Transverse colon (tissue), 4 donors: ENCODE results near the gene CLDN19. TPM values are rescaled to one million over a fixed set of nuclear protein-coding genes. Genes with fewer than 3 reads are reported as not detected.

Source experiments
- DNase-seq: peaks from one replicate; pipeline ENCODE4 v3.0.0-alpha.2; 2019
- H3K27ac ChIP-seq, 4 donors: fragments of 200-600 bp; sonication (generic); 2 replicates each; pipeline ENCODE4 v1.5.1; 2016 to 2018; ENCODE audit warnings: inconsistent platforms in 4 of 4
- H3K27me3 ChIP-seq: fragments of 200-600 bp; sonication (generic); 2 replicates; pipeline ENCODE4 v1.5.1; 2017; ENCODE audit warnings: inconsistent platforms
- H3K36me3 ChIP-seq, 4 donors: fragments of 200-600 bp; sonication (generic); 2 replicates each; pipeline ENCODE4 v1.5.1; 2017 to 2019; ENCODE audit warnings: inconsistent platforms in 4 of 4
- H3K4me1 ChIP-seq, 4 donors: fragments of 200-600 bp; sonication (generic); 2 replicates each; pipeline ENCODE4 v1.5.1; 2017 to 2020; ENCODE audit warnings: inconsistent platforms in 4 of 4
- H3K4me3 ChIP-seq, 4 donors: fragments of 200-600 bp; sonication (generic); 1 replicate in 1 of 4; 2 replicates in 3 of 4; pipeline versions ENCODE4 v1.5.1 to v1.6.1; 2017 to 2019; ENCODE audit warnings: inconsistent platforms in 4 of 4
- H3K9me3 ChIP-seq, 2 donors: fragments of 200-600 bp; sonication (generic); 2 replicates each; pipeline ENCODE4 v1.5.1; 2017 to 2019; ENCODE audit warnings: inconsistent platforms in 2 of 2
- EP300 ChIP-seq: sonication (generic); formaldehyde crosslinking; IDR thresholded peaks from one replicate; pipeline ENCODE4 v1.6.1; 2017; ENCODE audit warnings: antibody characterized with exemption, low read depth
- POLR2A ChIP-seq: fragments of 450-650 bp; IDR thresholded peaks from one replicate; pipeline ENCODE4 v1.6.1; 2016; ENCODE audit warnings: antibody characterized with exemption, mild to moderate bottlenecking, moderate library complexity
- POLR2AphosphoS5 ChIP-seq, 3 donors: sonication (generic); formaldehyde crosslinking; IDR thresholded peaks; one replicate each; pipeline ENCODE4 v1.6.1; 2016; ENCODE audit warnings: antibody characterized with exemption in 3 of 3
- WGBS, 2 donors: methylation state at CpG; one replicate each; pipeline ENCODE4 v1.1.5; 2018; ENCODE audit warnings: low coverage in 1 of 2; 5-methylcytosine and 5-hydroxymethylcytosine counted together
- in situ Hi-C, 4 donors: fragments of 200-750 bp; cut with MboI; loops; one replicate each; pipeline versions ENCODE4 v1.15.0 to v1.15.1; 2017; ENCODE audit warnings: low sequenced_read_pairs in 3 of 4, low pct_ligation_motif_present in 1 of 4, low pct_unique_long_range_greater_than_20kb in 1 of 4
- intact Hi-C: fragments of 100-400 bp; cut with DNase I; formaldehyde crosslinking; loops from one replicate; pipeline ENCODE4 v1.15.1; 2023; ENCODE audit warnings: low total_unique reads
- total RNA-seq, 4 donors: library from RNA; depleted of rRNA; stranded (reverse); fragments of >200 nt; gene quantifications; one replicate each; pipeline ENCODE4 v1.1.0, GENCODE V29; 2016
- TF ChIP-seq, protein P1 (sequence below), 5 experiments: fragments of 200-600 bp in 3 of 5; fragments of 450-650 bp in 2 of 5; sonication (generic) in 3 of 5; IDR thresholded peaks; 1 replicate in 2 of 5; 2 replicates in 3 of 5; pipeline ENCODE4 v1.5.1; 2016 to 2017; ENCODE audit warnings: antibody characterized with exemption in 5 of 5, inconsistent platforms in 3 of 5, mild to moderate bottlenecking in 2 of 5, moderate library complexity in 1 of 5

The CLDN19 gene
- total RNA-seq, 4 donors from 2014 or later: 0.27 TPM; not detected in 3

GRCh38 chr1:42777852-42778251 is 37.8 kb upstream of the CLDN19 start:
- Histone ChIP-seq H3K27me3 (no peaks in the 10 kb centered on the region), H3K9me3 (no peaks in the 10 kb centered on the region), H3K4me1 (no peaks in the 10 kb centered on the region), H3K4me3 (no peak overlapping the region), H3K36me3 (peaks cover 0 to 41% (median 16%) of the 10 kb centered on the region in 4 donors), H3K27ac (no peak overlapping the region)
- DNase-seq: no peak
- in situ Hi-C loops: loop anchor here in 3 of 4 donors (10.0 to 25.0 kb wide), 2 partner anchors 284 to 297 kb away; no protein-coding TSS in a partner anchor
- intact Hi-C loops: loop anchor here (10.0 kb wide), 1 partner anchor 67 kb away; the partner anchor contains the start of gene ZNF691
- TF ChIP-seq, protein P1, sequence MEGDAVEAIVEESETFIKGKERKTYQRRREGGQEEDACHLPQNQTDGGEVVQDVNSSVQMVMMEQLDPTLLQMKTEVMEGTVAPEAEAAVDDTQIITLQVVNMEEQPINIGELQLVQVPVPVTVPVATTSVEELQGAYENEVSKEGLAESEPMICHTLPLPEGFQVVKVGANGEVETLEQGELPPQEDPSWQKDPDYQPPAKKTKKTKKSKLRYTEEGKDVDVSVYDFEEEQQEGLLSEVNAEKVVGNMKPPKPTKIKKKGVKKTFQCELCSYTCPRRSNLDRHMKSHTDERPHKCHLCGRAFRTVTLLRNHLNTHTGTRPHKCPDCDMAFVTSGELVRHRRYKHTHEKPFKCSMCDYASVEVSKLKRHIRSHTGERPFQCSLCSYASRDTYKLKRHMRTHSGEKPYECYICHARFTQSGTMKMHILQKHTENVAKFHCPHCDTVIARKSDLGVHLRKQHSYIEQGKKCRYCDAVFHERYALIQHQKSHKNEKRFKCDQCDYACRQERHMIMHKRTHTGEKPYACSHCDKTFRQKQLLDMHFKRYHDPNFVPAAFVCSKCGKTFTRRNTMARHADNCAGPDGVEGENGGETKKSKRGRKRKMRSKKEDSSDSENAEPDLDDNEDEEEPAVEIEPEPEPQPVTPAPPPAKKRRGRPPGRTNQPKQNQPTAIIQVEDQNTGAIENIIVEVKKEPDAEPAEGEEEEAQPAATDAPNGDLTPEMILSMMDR (IDR thresholded peaks at IDR 0.05): peak; percentile 46 to 55 (median 51)
- TF ChIP-seq EP300 (no peak), POLR2A (no peak), POLR2AphosphoS5 (IDR thresholded peaks at IDR 0.05) (no peak)

GRCh38 chr1:42776502-42776901 is 36.5 kb upstream of the CLDN19 start:
- DNase-seq: no peak
- H3K4me1 ChIP-seq: no peaks in the 10 kb centered on the region
- in situ Hi-C loops: loop anchor here in 3 of 4 donors (10.0 to 25.0 kb wide), 2 partner anchors 286 to 298 kb away; no protein-coding TSS in a partner anchor
- peaks cover 0 to 41% (median 16%) of the 10 kb centered on the region in 4 donors for H3K36me3 ChIP-seq
- 94 to 95% methylated on average over 5 to 6 of the region's 6 CpGs for WGBS, 2 donors
- H3K27ac ChIP-seq: no peak overlapping the region
- H3K27me3 ChIP-seq: no peaks in the 10 kb centered on the region
- intact Hi-C loops: loop anchor here (10.0 kb wide), 1 partner anchor 68 kb away; the partner anchor contains the start of gene ZNF691
- TF ChIP-seq POLR2A (no peak), EP300 (no peak)
- TF ChIP-seq, protein P1 (IDR thresholded peaks at IDR 0.05): no peak
- H3K4me3 ChIP-seq: no peak overlapping the region
- H3K9me3 ChIP-seq: no peaks in the 10 kb centered on the region

DNA sequence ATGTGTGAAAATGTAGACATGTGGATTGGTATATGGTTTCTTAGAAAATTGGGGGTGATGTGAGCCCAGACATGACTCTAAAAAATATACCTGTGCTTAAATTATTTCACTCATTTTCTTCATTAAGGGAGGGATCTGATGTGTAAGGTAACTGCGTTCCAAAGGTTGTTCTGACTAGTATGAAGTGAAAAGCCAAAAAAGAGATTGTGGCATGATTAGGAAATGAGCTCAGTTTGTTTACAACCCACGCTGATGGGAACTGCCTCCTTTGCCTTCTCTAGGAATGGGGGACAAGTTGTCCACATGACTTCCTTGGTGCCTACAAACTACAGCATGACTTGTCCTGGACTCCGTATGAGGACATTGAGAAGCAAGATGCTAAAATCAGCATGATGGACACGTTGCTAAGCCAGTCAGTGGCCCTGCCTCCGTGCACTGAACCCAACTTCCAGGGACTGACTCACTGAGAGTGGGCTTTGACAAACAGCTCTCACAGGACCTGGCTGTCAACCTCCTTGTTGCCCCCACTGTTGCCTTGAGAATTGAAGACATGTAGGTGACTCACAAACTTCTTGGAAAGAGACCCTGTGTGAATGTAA is 35.0 kb upstream of the CLDN19 start:
- intact Hi-C loops (loop anchor here (10.0 kb wide), 1 partner anchor 70 kb away; the partner anchor contains the start of gene ZNF691), in situ Hi-C loops (loop anchor here in 3 of 4 donors (10.0 to 25.0 kb wide), 3 partner anchors 287 to 438 kb away; partner anchors contain the start of gene FOXJ3 (in 2 of the 3))
- WGBS, 2 donors: 80 to 92% methylated on average over 2 to 5 of the region's 5 CpGs
- no peaks in the 10 kb centered on the region for H3K9me3 ChIP-seq
- H3K27me3 ChIP-seq: no peaks in the 10 kb centered on the region
- H3K27ac ChIP-seq: no peak overlapping the region
- TF ChIP-seq POLR2A: no peak
- TF ChIP-seq, protein P1 (IDR thresholded peaks at IDR 0.05): no peak
- TF ChIP-seq POLR2AphosphoS5 (IDR thresholded peaks at IDR 0.05): no peak
- TF ChIP-seq EP300: no peak
- H3K4me1 ChIP-seq: peaks cover 0 to under 1% (median 0%) of the 10 kb centered on the region in 4 donors
- DNase-seq: no peak
- no peak overlapping the region for H3K4me3 ChIP-seq
- peaks cover 0 to 36% (median 16%) of the 10 kb centered on the region in 4 donors for H3K36me3 ChIP-seq

DNA sequence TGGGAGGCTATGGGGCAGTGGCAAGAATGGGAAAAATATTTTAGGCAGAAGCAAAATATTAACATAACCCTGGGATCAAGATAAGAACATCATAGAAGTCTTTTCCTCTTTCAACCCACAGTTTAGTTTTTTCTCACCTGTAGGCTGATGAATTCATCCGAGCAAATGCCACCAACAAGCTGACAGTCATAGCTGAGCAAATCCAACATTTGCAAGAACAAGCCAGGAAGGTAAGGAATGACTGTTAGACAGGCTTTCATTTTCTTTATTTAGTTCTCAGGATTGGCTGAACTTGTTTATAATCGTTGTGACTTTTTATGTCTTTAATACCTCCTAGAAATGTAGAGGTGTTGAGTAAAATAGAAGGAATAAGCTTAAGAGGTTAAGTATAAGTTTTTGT is 33.4 kb upstream of the CLDN19 start:
- no peaks in the 10 kb centered on the region for H3K27me3 ChIP-seq
- H3K9me3 ChIP-seq: no peaks in the 10 kb centered on the region
- peaks cover 0 to 36% (median 16%) of the 10 kb centered on the region in 4 donors for H3K36me3 ChIP-seq
- no peak for DNase-seq
- H3K27ac ChIP-seq: no peak overlapping the region
- 45 to 48% methylated on average over 2 of the region's 2 CpGs for WGBS, 2 donors
- TF ChIP-seq, protein P1 (IDR thresholded peaks at IDR 0.05): no peak
- no peak for TF ChIP-seq EP300
- TF ChIP-seq POLR2AphosphoS5 (IDR thresholded peaks at IDR 0.05): no peak
- no peak for TF ChIP-seq POLR2A
- no peak overlapping the region for H3K4me3 ChIP-seq
- in situ Hi-C loops: loop anchor here in 3 of 4 donors (10.0 to 25.0 kb wide), 2 partner anchors 301 to 436 kb away; partner anchors contain the start of gene FOXJ3 (in 2 of the 3)
- H3K4me1 ChIP-seq: peaks cover 0 to 16% (median 4%) of the 10 kb centered on the region in 4 donors
- intact Hi-C loops: loop anchor here (10.0 kb wide), 1 partner anchor 71 kb away; the partner anchor contains the start of gene ZNF691
